C4-2B (cell line): ENCODE measurements around the gene FXYD5.

Experiments
- CTCF ChIP-seq: fragments of 450-650 bp; conservative IDR thresholded peaks from 2 replicates; pipeline ENCODE4 v1.5.1; 2017; ENCODE audit warnings: mild to moderate bottlenecking
- ZFX ChIP-seq: fragments of 450-650 bp; IDR thresholded peaks from 2 replicates; pipeline ENCODE4 v1.6.1; 2017

- TF ChIP-seq CTCF (no peak), ZFX (no peak)
Observed at GRCh38 chr19:35162471-35163326, 8.2 kb downstream of the FXYD5 start.
